ENCODE measurements around the gene LMNTD1.

Gene LMNTD1

GRCh38 chr12:25583545-25583944 lies 30.5 kb upstream of the LMNTD1 start:
- peaks cover 6% of the 10 kb centered on the region for H3K9me3 ChIP-seq
- TF ChIP-seq CTCF (IDR thresholded peaks at IDR 0.05; ENCODE audit: low read depth, low read length) = peak; percentile 68
- no peaks in the 10 kb centered on the region for H3K36me3 ChIP-seq
- H3K4me3 ChIP-seq (ENCODE audit: low read depth, low read length) = no peak overlapping the region
- 0 out of 2 replicates have a peak, but pooled peaks cover 2% of the 10 kb centered on the region for H3K4me1 ChIP-seq
- H3K27me3 ChIP-seq = no peaks in the 10 kb centered on the region
- DNase-seq = peak; percentile 78

GRCh38 chr12:25581067-25581466 lies 28.0 kb upstream of the LMNTD1 start:
- Histone ChIP-seq H3K4me3 (ENCODE audit: low read depth, low read length) (no peak overlapping the region), H3K4me1 (0 out of 2 replicates have a peak, but pooled peaks cover 2% of the 10 kb centered on the region), H3K9me3 (no peaks in the 10 kb centered on the region), H3K27me3 (no peaks in the 10 kb centered on the region), H3K36me3 (no peaks in the 10 kb centered on the region)
- DNase-seq = no peak
- TF ChIP-seq CTCF (IDR thresholded peaks at IDR 0.05; ENCODE audit: low read depth, low read length) = no peak

- no peak overlapping the region for H3K4me3 ChIP-seq (ENCODE audit: low read depth, low read length)
- no peaks in the 10 kb centered on the region for H3K9me3 ChIP-seq
- DNase-seq = no peak
- no peaks in the 10 kb centered on the region for H3K36me3 ChIP-seq
- no peak for TF ChIP-seq CTCF (IDR thresholded peaks at IDR 0.05; ENCODE audit: low read depth, low read length)
- no peaks in the 10 kb centered on the region for H3K4me1 ChIP-seq
- H3K27me3 ChIP-seq = no peaks in the 10 kb centered on the region
Observed at GRCh38 chr12:25578411-25579143, 25.5 kb upstream of the LMNTD1 start.

DNA sequence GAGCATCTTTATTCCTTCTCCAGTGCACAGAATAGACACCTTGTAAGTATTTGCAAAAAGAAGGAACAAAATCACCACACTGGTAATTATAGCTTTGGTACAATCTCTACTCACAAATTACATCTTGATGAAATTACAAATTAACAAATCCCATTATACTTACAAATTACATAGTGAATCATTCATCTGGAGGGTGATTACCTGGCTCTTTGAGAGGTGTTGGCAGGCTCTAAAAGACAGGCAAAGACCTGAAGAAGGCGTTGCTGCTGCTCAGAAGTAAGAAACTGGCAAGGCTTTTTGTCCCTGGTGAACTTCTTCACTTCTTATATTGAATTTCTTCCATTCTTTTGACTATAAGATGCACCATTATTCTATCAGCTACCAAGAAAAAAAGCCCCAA lies 21.7 kb upstream of the LMNTD1 start:
- no peaks in the 10 kb centered on the region for H3K4me1 ChIP-seq

GRCh38 chr12:25573346-25573745 lies 20.3 kb upstream of the LMNTD1 start:
- Histone ChIP-seq H3K9me3 (no peaks in the 10 kb centered on the region), H3K36me3 (no peaks in the 10 kb centered on the region), H3K4me3 (ENCODE audit: low read depth, low read length) (no peak overlapping the region), H3K27me3 (no peaks in the 10 kb centered on the region), H3K4me1 (no peaks in the 10 kb centered on the region)
- no peak for TF ChIP-seq CTCF (IDR thresholded peaks at IDR 0.05; ENCODE audit: low read depth, low read length)
- DNase-seq = no peak

More for the DNA sequence above, 21.7 kb upstream of the LMNTD1 start:
- no peak for TF ChIP-seq CTCF (IDR thresholded peaks at IDR 0.05; ENCODE audit: low read depth, low read length)
- Histone ChIP-seq H3K27me3 (no peaks in the 10 kb centered on the region), H3K4me3 (ENCODE audit: low read depth, low read length) (no peak overlapping the region), H3K9me3 (no peaks in the 10 kb centered on the region), H3K36me3 (no peaks in the 10 kb centered on the region)
- no peak for DNase-seq

DNA sequence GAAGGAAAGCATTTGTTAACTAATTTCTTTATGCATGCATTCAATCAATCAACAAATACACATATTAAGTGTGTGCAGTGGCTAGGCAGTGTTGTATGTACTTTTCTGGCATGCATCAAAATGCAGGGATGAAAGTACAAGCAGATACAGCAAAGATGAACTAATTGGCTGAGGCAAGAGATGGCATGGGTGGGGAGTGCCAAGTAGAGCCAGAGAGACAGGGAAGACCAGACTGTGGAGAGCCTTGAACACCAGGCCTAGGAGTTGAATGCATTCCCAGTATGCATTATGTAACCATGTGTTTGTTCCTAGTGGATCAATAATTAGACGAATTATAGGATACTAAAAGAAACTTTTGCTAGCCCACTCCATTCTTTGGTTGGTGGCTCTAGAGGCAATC lies 17.3 kb upstream of the LMNTD1 start:
- H3K36me3 ChIP-seq = no peaks in the 10 kb centered on the region

More for the DNA sequence above, 17.3 kb upstream of the LMNTD1 start:
- no peak for DNase-seq
- TF ChIP-seq CTCF (IDR thresholded peaks at IDR 0.05; ENCODE audit: low read depth, low read length) = no peak
- Histone ChIP-seq H3K9me3 (no peaks in the 10 kb centered on the region), H3K4me1 (no peaks in the 10 kb centered on the region), H3K4me3 (ENCODE audit: low read depth, low read length) (no peak overlapping the region), H3K27me3 (no peaks in the 10 kb centered on the region)
